Liver (tissue), 9 donors: Measurements from ENCODE around the gene ANXA9. TPM values are rescaled to one million over a fixed set of nuclear protein-coding genes. Genes with fewer than 3 reads are reported as not detected.

Source experiments
- DNase-seq: peaks from one replicate; pipeline ENCODE4 v3.0.0-alpha.2; 2017; ENCODE audit warnings: low spot score
- H3K27ac ChIP-seq, 2 donors: one replicate each; pipeline ENCODE4 v1.7.0; 2013; ENCODE audit warnings: inconsistent platforms in 2 of 2, low read length in 2 of 2, control low read depth in 1 of 2, low read depth in 1 of 2, mild to moderate bottlenecking in 1 of 2
- H3K27me3 ChIP-seq, 4 donors: one replicate each; pipeline versions ENCODE4 v1.6.1 to v1.7.0; 2013; ENCODE audit warnings: low read length in 3 of 4, inconsistent platforms in 1 of 4, mild to moderate bottlenecking in 1 of 4, moderate library complexity in 1 of 4; ENCODE audit not compliant: control insufficient read depth in 4 of 4, insufficient read depth in 4 of 4
- H3K36me3 ChIP-seq, 4 donors: one replicate each; pipeline versions ENCODE4 v1.6.1 to v1.7.0; 2013; ENCODE audit warnings: low read length in 3 of 4, mild to moderate bottlenecking in 3 of 4, low read depth in 1 of 4, moderate library complexity in 1 of 4; ENCODE audit not compliant: control insufficient read depth in 4 of 4, insufficient read depth in 3 of 4
- H3K4me1 ChIP-seq, 4 donors: one replicate each; pipeline versions ENCODE4 v1.6.1 to v1.7.0; 2013; ENCODE audit warnings: low read length in 3 of 4, mild to moderate bottlenecking in 3 of 4, moderate library complexity in 1 of 4; ENCODE audit not compliant: control insufficient read depth in 4 of 4, insufficient read depth in 4 of 4
- H3K4me3 ChIP-seq, 3 donors: one replicate each; pipeline versions ENCODE4 v1.6.1 to v1.7.0; 2013; ENCODE audit warnings: low read length in 3 of 3, control low read depth in 1 of 3, low read depth in 1 of 3, mild to moderate bottlenecking in 1 of 3
- H3K9ac ChIP-seq, 2 donors: one replicate each; pipeline ENCODE4 v1.7.0; 2013; ENCODE audit warnings: low read length in 2 of 2, mild to moderate bottlenecking in 2 of 2, moderate library complexity in 2 of 2, control low read depth in 1 of 2, low read depth in 1 of 2
- H3K9me3 ChIP-seq, 4 donors: one replicate each; pipeline versions ENCODE4 v1.6.1 to v1.7.0; 2013; ENCODE audit warnings: low read length in 3 of 4; ENCODE audit not compliant: control insufficient read depth in 4 of 4
- ATF3 ChIP-seq: IDR thresholded peaks from 2 replicates; pipeline ENCODE4 v1.6.1; 2016; ENCODE audit warnings: antibody characterized with exemption
- CTCF ChIP-seq: fragments of 150-350 bp; IDR thresholded peaks from 2 replicates; pipeline ENCODE4 v1.5.1; 2017; ENCODE audit warnings: improper control_type of control experiment, low read depth, low read length; ENCODE audit not compliant: missing input control
- EGR1 ChIP-seq, 2 donors: IDR thresholded peaks; 2 replicates each; pipeline ENCODE4 v1.6.1; 2016 to 2018; ENCODE audit warnings: antibody characterized with exemption in 2 of 2, low read depth in 2 of 2
- FOXA1 ChIP-seq: IDR thresholded peaks from 2 replicates; pipeline ENCODE4 v1.6.1; 2016; ENCODE audit warnings: antibody characterized with exemption
- FOXA2 ChIP-seq: IDR thresholded peaks from 2 replicates; pipeline ENCODE4 v1.6.1; 2016; ENCODE audit warnings: antibody characterized with exemption
- GABPA ChIP-seq, 2 donors: IDR thresholded peaks in 1 of 2; conservative IDR thresholded peaks in 1 of 2; 2 replicates each; pipeline ENCODE4 v1.6.1; 2016; ENCODE audit warnings: antibody characterized with exemption in 2 of 2, mild to moderate bottlenecking in 1 of 2, moderate library complexity in 1 of 2
- HNF4A ChIP-seq, 2 donors: conservative IDR thresholded peaks; 2 replicates each; pipeline ENCODE4 v1.6.1; 2016; ENCODE audit warnings: antibody characterized with exemption in 2 of 2, mild to moderate bottlenecking in 2 of 2
- HNF4G ChIP-seq: IDR thresholded peaks from 2 replicates; pipeline ENCODE4 v1.6.1; 2016; ENCODE audit warnings: antibody characterized with exemption
- JUND ChIP-seq, 2 donors: IDR thresholded peaks; 2 replicates each; pipeline ENCODE4 v1.6.1; 2016; ENCODE audit warnings: antibody characterized with exemption in 2 of 2
- MAX ChIP-seq: IDR thresholded peaks from 2 replicates; pipeline ENCODE4 v1.6.1; 2016; ENCODE audit warnings: antibody characterized with exemption
- NR2F2 ChIP-seq: IDR thresholded peaks from 2 replicates; pipeline ENCODE4 v1.6.1; 2016; ENCODE audit warnings: antibody characterized with exemption
- RAD21 ChIP-seq, 2 donors: IDR thresholded peaks; 2 replicates each; pipeline ENCODE4 v1.6.1; 2016; ENCODE audit warnings: antibody characterized with exemption in 2 of 2, mild to moderate bottlenecking in 2 of 2
- REST ChIP-seq: IDR thresholded peaks from 2 replicates; pipeline ENCODE4 v1.6.1; 2016; ENCODE audit warnings: antibody characterized with exemption, mild to moderate bottlenecking
- RXRA ChIP-seq, 2 donors: IDR thresholded peaks; 2 replicates each; pipeline ENCODE4 v1.6.1; 2017 to 2018; ENCODE audit warnings: antibody characterized with exemption in 2 of 2, mild to moderate bottlenecking in 1 of 2
- SP1 ChIP-seq: IDR thresholded peaks from 2 replicates; pipeline ENCODE4 v1.6.1; 2018; ENCODE audit warnings: antibody characterized with exemption, mild to moderate bottlenecking
- TAF1 ChIP-seq: conservative IDR thresholded peaks from 2 replicates; pipeline ENCODE4 v1.6.1; 2016; ENCODE audit warnings: antibody characterized with exemption, mild to moderate bottlenecking
- YY1 ChIP-seq: IDR thresholded peaks from 2 replicates; pipeline ENCODE4 v1.6.1; 2016; ENCODE audit warnings: antibody characterized with exemption, mild to moderate bottlenecking
- ZBTB33 ChIP-seq: IDR thresholded peaks from 2 replicates; pipeline ENCODE4 v1.6.1; 2016; ENCODE audit warnings: antibody characterized with exemption
- WGBS: extraction: QIAGEN DNeasy Blood & Tissue Kit; methylation state at CpG from one replicate; pipeline ENCODE4 v1.1.7; 2013; 5-methylcytosine and 5-hydroxymethylcytosine counted together
- polyA plus RNA-seq, 2 donors: library from polyadenylated mRNA; stranded (reverse) in 1 of 2; unstranded in 1 of 2; fragments of 200-250 nt in 1 of 2; fragments of >200 nt in 1 of 2; fragmentation: Nextera tagmentation in 1 of 2; extraction: Ambion mirVana in 1 of 2; gene quantifications; one replicate each; pipeline versions ENCODE4 v1.2.1 to v1.2.3, GENCODE V29; 2013 to 2015
- total RNA-seq, 2 donors: library from RNA; depleted of rRNA; stranded (reverse); fragments of >200 nt; gene quantifications; one replicate each; pipeline ENCODE4 v1.2.3, GENCODE V29; 2014
- donor health status: healthy.
- donor health status: healthy.
- donor health status: healthy.
- donor health status: healthy.
- donor health status: healthy.

ANXA9 gene
- total and polyA plus RNA-seq, 4 donors, result 7.5 to 24.0 (median 17.0) TPM

GRCh38 chr1:150999051-150999674 is 17.1 kb downstream of the ANXA9 start:
- H3K27ac ChIP-seq, result no peak overlapping the region
- peaks cover 3 to 20% (median 14%) of the 10 kb centered on the region in 4 donors for H3K4me1 ChIP-seq
- no peak overlapping the region for H3K4me3 ChIP-seq
- no peak for DNase-seq
- H3K36me3 ChIP-seq, result peaks cover 6 to 52% (median 39%) of the 10 kb centered on the region in 4 donors
- H3K9me3 ChIP-seq, result no peaks in the 10 kb centered on the region
- H3K27me3 ChIP-seq, result no peaks in the 10 kb centered on the region
- TF ChIP-seq FOXA2, result no peak
- no peak for TF ChIP-seq EGR1 (IDR thresholded peaks at IDR 0.05; ENCODE audit: low read depth in 2 of 2)
- no peak for TF ChIP-seq NR2F2
- TF ChIP-seq TAF1, result no peak
- TF ChIP-seq ATF3, result no peak
- TF ChIP-seq YY1, result no peak
- no peak for TF ChIP-seq HNF4A (conservative IDR thresholded peaks at IDR 0.05)
- no peak for TF ChIP-seq CTCF
- TF ChIP-seq JUND (IDR thresholded peaks at IDR 0.05), result no peak
- TF ChIP-seq RXRA (IDR thresholded peaks at IDR 0.05), result no peak
- TF ChIP-seq REST, result no peak
- TF ChIP-seq SP1, result no peak
- no peak for TF ChIP-seq RAD21 (IDR thresholded peaks at IDR 0.05)
- no peak for TF ChIP-seq FOXA1
- TF ChIP-seq GABPA (IDR thresholded peaks at IDR 0.05 in 1 of 2, conservative IDR thresholded peaks at IDR 0.05 in 1 of 2), result no peak
- WGBS, result 79% methylated on average over 17 of the region's 17 CpGs
- no peak overlapping the region for H3K9ac ChIP-seq

GRCh38 chr1:150999926-151000325 is 17.8 kb downstream of the ANXA9 start:
- peaks cover 6 to 27% (median 19%) of the 10 kb centered on the region in 4 donors for H3K4me1 ChIP-seq
- H3K27ac ChIP-seq, result no peak overlapping the region
- no peak overlapping the region for H3K4me3 ChIP-seq
- WGBS, result 94% methylated on average over 2 of the region's 2 CpGs
- H3K9me3 ChIP-seq, result no peaks in the 10 kb centered on the region
- DNase-seq, result no peak
- H3K36me3 ChIP-seq, result peaks cover 6 to 52% (median 39%) of the 10 kb centered on the region in 4 donors
- H3K9ac ChIP-seq, result no peak overlapping the region
- no peaks in the 10 kb centered on the region for H3K27me3 ChIP-seq
- TF ChIP-seq ZBTB33, result no peak
- TF ChIP-seq EGR1 (IDR thresholded peaks at IDR 0.05; ENCODE audit: low read depth in 2 of 2), result no peak
- TF ChIP-seq REST, result no peak
- TF ChIP-seq MAX, result no peak
- no peak for TF ChIP-seq HNF4G
- TF ChIP-seq RXRA (IDR thresholded peaks at IDR 0.05), result no peak
- TF ChIP-seq JUND (IDR thresholded peaks at IDR 0.05), result no peak
- no peak for TF ChIP-seq GABPA (IDR thresholded peaks at IDR 0.05 in 1 of 2, conservative IDR thresholded peaks at IDR 0.05 in 1 of 2)
- TF ChIP-seq CTCF, result no peak
- TF ChIP-seq TAF1, result no peak
- TF ChIP-seq YY1, result no peak
- TF ChIP-seq FOXA1, result no peak
